ENCODE data around the gene SYVN1.

DNA sequence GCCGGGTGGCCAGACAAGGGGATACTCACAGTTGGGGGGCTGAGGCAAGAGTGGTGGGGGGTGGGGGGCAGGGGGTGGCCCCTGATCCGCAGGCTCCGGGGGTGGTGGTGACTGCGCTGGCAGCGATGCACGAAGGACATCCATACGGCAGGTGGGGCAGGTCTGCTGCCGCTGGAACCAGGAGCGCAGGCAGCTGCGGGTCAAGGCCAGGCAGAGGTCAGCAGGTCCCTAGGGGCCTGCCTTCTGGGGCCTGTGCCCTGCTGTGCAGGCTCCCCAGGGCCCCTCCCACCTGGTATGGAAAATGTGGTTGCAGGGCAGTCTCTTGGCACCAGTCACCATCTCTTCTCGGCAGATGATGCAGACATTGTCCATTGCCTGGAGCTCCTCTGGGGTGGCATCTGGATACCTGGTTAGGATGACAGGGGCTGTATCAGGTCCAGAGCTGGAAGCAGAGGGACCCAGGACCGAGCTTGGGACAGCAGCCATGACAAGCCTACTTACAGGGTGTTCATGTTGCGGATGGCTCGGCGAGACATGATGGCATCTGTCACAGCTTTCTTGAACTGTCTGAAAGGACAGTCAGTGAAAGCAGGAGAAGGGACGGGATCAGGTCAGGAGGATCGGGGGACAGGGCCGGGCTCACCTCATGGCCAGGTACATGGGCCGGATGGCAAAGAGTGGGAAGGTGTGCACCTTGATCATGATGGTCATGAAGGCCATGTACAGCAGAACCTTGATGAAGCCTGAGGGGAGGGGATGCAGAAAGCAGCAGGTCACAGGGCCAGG is 3.5 kb downstream of the SYVN1 start:
- TF ChIP-seq POLR2A (IDR thresholded peaks at IDR 0.05; ENCODE audit: low read length) (no peak), GATA1 (IDR thresholded peaks at IDR 0.05; ENCODE audit: low read depth, low read length) (no peak)

All from erythroblast (primary cell).